ENCODE results near the gene ADARB2. TPM values are rescaled to one million over a fixed set of nuclear protein-coding genes. Genes with fewer than 3 reads are reported as not detected.
"Not testable (repeated sequence)": the region's sequence is repeated elsewhere in the genome, so short reads cannot be mapped to it uniquely, and the experiment has no call there.

The ADARB2 gene
- total RNA-seq, 1 donor from 2014 or later = under 0.01 TPM

DNA sequence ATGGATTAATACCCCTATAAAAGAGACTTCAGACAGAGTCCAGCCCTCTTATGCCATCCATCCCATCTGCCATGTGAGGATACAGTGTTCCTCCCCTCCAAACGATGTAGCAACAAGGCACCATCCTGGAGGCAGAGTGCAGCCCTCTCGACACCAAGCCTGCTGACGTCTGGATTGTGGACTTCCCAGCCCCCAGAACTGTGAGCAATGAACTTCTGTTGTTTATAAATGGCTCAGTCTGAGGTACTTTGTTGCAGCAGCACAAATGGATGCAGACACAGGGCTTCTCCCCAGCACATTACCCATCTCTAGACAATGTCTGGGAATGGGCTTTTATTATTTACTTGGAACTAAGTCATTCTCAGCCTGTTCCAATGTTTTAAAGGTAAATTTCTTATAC lies 485.6 kb downstream of the ADARB2 start:
- Histone ChIP-seq H3K4me3 (ENCODE audit: low read length in 3 of 3) (no peak overlapping the region), H3K4me1 (ENCODE audit: control insufficient read depth in 3 of 3, insufficient read depth in 3 of 3, low read length in 3 of 3) (no peaks in the 10 kb centered on the region), H3K36me3 (ENCODE audit: control insufficient read depth in 3 of 3, insufficient read depth in 3 of 3, low read length in 3 of 3) (no peaks in the 10 kb centered on the region), H3K9me3 (ENCODE audit: control insufficient read depth in 3 of 3, low read length in 3 of 3) (peaks cover 0 to 3% (median 0%) of the 10 kb centered on the region in 3 donors), H3K27me3 (ENCODE audit: control insufficient read depth in 3 of 3, insufficient read depth in 3 of 3, low read length in 3 of 3) (peaks cover 11 to 26% (median 19%) of the 10 kb centered on the region in 3 donors), H3K9ac (ENCODE audit: low read depth in 1 of 3, low read length in 3 of 3) (no peak overlapping the region), H3K27ac (ENCODE audit: low read depth, low read length) (no peak overlapping the region)

DNA sequence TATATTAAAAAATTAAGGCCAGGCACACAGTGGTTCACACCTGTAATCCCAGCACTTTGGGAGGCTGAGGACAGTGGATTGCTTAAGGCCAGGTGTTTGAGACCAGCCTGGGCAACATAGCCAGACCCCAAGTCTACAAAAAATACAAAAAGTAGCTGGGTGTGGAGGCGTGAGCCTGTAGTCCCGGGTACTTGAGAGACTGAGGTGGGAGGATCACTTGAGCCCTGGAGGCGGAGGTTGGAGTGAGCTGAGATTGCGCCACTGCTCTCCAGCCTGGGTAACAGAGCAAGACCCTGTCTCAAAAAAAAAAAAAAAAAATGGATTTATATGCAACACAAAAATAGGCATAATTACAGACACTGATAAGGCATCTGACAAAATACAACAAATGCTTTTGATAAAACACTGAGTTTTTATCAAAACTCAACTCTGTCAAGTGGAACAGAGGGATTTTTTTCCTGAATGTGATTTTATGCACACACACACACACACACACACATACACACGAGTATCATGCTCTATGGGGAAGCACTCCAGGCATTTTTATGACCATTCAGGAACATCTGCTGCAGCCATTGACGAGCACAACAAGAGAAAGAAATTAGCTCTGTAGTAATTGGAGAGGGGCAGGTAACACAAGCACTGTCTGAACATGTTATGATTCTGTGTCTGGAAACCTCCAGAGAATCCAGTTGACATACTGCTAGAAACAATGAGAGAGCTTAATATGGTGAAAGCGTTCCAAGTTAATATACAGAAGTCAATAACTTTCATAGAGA lies 488.0 kb downstream of the ADARB2 start:
- Histone ChIP-seq H3K9me3 (ENCODE audit: control insufficient read depth in 3 of 3, low read length in 3 of 3) (no peaks in the 10 kb centered on the region), H3K36me3 (ENCODE audit: control insufficient read depth in 3 of 3, insufficient read depth in 3 of 3, low read length in 3 of 3) (no peaks in the 10 kb centered on the region), H3K27me3 (ENCODE audit: control insufficient read depth in 3 of 3, insufficient read depth in 3 of 3, low read length in 3 of 3) (peaks cover 10 to 13% (median 11%) of the 10 kb centered on the region in 3 donors), H3K4me3 (ENCODE audit: low read length in 3 of 3) (no peak overlapping the region), H3K9ac (ENCODE audit: low read depth in 1 of 3, low read length in 3 of 3) (no peak overlapping the region), H3K27ac (ENCODE audit: low read depth, low read length) (no peak overlapping the region), H3K4me1 (ENCODE audit: control insufficient read depth in 3 of 3, insufficient read depth in 3 of 3, low read length in 3 of 3) (no peaks in the 10 kb centered on the region)

DNA sequence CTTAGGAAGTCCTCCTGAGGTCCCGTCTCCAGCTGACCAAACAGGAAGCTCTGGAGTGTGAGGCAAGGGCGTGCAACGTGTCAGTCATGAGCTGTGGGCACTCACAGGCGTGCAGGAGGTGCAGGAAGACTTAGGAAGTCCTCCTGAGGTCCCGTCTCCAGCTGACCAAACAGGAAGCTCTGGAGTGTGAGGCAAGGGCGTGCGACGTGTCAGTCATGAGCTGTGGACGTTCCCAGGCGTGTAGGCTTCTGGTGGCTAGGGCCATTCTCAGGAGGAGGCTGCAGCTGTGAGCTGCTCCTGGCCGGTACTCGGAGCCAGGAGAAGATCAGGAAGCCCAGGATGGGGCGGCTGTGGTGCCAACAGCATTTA lies 489.1 kb downstream of the ADARB2 start:
- not testable (repeated sequence) for H3K27ac ChIP-seq (ENCODE audit: low read depth, low read length); H3K9ac ChIP-seq (ENCODE audit: low read depth in 1 of 3, low read length in 3 of 3); H3K4me1 ChIP-seq (ENCODE audit: control insufficient read depth in 3 of 3, insufficient read depth in 3 of 3, low read length in 3 of 3); H3K9me3 ChIP-seq (ENCODE audit: control insufficient read depth in 3 of 3, low read length in 3 of 3); H3K4me3 ChIP-seq (ENCODE audit: low read length in 3 of 3); H3K36me3 ChIP-seq (ENCODE audit: control insufficient read depth in 3 of 3, insufficient read depth in 3 of 3, low read length in 3 of 3)
- peaks cover under 1 to 16% (median 11%) of the 10 kb centered on the region in 3 donors for H3K27me3 ChIP-seq (ENCODE audit: control insufficient read depth in 3 of 3, insufficient read depth in 3 of 3, low read length in 3 of 3)

DNA sequence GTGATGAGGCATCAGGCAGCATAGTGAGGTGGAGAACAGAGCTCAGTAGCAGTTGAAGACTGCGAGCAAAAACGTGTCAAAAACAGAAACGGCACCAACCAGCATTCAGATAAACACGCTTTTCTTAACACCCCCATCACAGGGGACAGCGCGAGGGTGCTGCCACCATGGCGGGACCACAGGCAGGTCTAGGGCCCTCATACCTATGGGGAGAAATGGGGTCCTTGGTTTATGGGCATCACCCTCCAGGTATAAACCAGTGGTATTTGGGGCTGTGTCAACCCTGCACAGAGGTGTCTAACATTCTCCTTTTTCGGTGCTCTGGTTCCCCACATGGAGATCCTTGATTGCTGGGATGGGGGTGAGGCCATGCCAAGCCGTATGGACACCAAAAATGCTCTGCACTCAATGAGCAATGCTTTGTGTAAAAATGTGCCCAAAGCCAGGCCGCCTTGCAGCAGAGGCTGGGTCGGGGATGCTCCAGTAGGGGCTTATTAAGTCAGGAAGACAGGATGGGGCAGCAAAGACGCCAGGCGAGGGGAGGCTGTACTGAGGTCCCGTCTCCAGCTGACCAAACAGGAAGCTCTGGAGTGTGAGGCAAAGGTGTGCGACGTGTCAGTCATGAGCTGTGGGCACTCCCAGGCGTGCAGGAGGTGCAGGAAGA lies 489.6 kb downstream of the ADARB2 start:
- H3K4me3 ChIP-seq (ENCODE audit: low read length in 3 of 3) = no peak overlapping the region
- no peak overlapping the region for H3K27ac ChIP-seq (ENCODE audit: low read depth, low read length)
- H3K27me3 ChIP-seq (ENCODE audit: control insufficient read depth in 3 of 3, insufficient read depth in 3 of 3, low read length in 3 of 3) = peaks cover 0 to 16% (median 11%) of the 10 kb centered on the region in 3 donors
- H3K9ac ChIP-seq (ENCODE audit: low read depth in 1 of 3, low read length in 3 of 3) = no peak overlapping the region
- H3K36me3 ChIP-seq (ENCODE audit: control insufficient read depth in 3 of 3, insufficient read depth in 3 of 3, low read length in 3 of 3) = no peaks in the 10 kb centered on the region
- no peaks in the 10 kb centered on the region for H3K9me3 ChIP-seq (ENCODE audit: control insufficient read depth in 3 of 3, low read length in 3 of 3)
- H3K4me1 ChIP-seq (ENCODE audit: control insufficient read depth in 3 of 3, insufficient read depth in 3 of 3, low read length in 3 of 3) = no peaks in the 10 kb centered on the region

DNA sequence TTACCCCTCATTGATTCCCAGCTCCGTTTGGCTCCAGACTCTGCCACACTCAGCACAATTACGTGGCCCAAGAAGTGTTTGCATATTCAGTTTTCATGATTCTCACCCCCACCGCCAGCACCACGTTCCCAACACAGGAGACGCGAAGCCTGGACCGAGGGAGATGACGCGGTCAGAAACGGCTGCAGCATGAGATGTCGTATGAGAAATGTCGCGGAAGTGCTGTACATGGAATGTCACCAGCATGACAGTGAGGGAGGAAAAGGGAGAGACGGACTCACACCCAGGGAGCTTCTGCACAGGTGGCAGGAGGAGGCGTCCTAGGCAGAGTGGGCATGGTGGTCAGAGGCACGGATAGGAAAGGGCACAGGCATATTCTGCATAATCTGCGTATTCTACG lies 492.8 kb downstream of the ADARB2 start:
- no peak overlapping the region for H3K27ac ChIP-seq (ENCODE audit: low read depth, low read length)
- H3K36me3 ChIP-seq (ENCODE audit: control insufficient read depth in 3 of 3, insufficient read depth in 3 of 3, low read length in 3 of 3) = no peaks in the 10 kb centered on the region
- no peaks in the 10 kb centered on the region for H3K9me3 ChIP-seq (ENCODE audit: control insufficient read depth in 3 of 3, low read length in 3 of 3)
- H3K27me3 ChIP-seq (ENCODE audit: control insufficient read depth in 3 of 3, insufficient read depth in 3 of 3, low read length in 3 of 3) = peaks cover 22 to 30% (median 29%) of the 10 kb centered on the region in 3 donors
- no peak overlapping the region for H3K4me3 ChIP-seq (ENCODE audit: low read length in 3 of 3)
- no peaks in the 10 kb centered on the region for H3K4me1 ChIP-seq (ENCODE audit: control insufficient read depth in 3 of 3, insufficient read depth in 3 of 3, low read length in 3 of 3)
- no peak overlapping the region for H3K9ac ChIP-seq (ENCODE audit: low read depth in 1 of 3, low read length in 3 of 3)

DNA sequence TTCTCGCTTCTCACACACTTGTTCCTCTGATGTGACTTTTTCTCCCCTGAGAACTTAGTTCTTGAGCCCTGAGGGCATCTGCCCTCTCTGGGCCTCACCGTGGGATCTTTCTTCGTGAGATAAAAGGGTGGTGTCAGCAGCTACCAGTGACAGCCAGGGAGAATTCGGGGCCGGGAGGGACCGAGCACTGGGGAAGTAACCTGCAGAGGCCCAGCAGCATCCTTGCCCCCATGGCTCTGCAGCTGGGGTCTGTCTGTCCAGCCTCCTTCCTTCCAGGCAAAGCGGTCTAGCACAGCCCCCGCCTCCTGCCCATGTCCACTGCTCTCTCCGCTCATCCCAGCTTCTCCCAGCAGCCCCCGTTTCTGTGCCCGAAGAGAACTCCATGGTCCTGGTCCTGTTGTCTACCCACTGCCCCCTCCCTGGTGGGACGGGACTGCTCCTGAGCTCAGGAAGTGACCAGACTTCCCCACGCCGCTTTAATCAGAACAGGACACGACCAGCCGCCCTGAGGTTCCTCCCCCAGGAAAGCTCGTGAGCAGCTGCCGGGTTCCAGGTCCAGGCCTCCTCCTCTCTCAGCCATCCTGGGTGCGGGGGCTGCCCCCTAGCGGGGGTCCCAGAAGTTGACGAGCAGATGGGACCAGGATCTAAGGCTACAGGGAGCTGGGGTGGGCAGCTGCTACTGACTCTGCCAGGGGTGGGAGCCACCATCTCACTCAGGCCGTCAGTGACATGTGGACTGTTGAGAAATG lies 493.7 kb downstream of the ADARB2 start:
- H3K9ac ChIP-seq (ENCODE audit: low read depth in 1 of 3, low read length in 3 of 3) = no peak overlapping the region
- H3K27ac ChIP-seq (ENCODE audit: low read depth, low read length) = no peak overlapping the region
- no peaks in the 10 kb centered on the region for H3K36me3 ChIP-seq (ENCODE audit: control insufficient read depth in 3 of 3, insufficient read depth in 3 of 3, low read length in 3 of 3)
- H3K4me3 ChIP-seq (ENCODE audit: low read length in 3 of 3) = no peak overlapping the region
- peaks cover 22 to 30% (median 24%) of the 10 kb centered on the region in 3 donors for H3K27me3 ChIP-seq (ENCODE audit: control insufficient read depth in 3 of 3, insufficient read depth in 3 of 3, low read length in 3 of 3)
- no peaks in the 10 kb centered on the region for H3K9me3 ChIP-seq (ENCODE audit: control insufficient read depth in 3 of 3, low read length in 3 of 3)
- H3K4me1 ChIP-seq (ENCODE audit: control insufficient read depth in 3 of 3, insufficient read depth in 3 of 3, low read length in 3 of 3) = no peaks in the 10 kb centered on the region

DNA sequence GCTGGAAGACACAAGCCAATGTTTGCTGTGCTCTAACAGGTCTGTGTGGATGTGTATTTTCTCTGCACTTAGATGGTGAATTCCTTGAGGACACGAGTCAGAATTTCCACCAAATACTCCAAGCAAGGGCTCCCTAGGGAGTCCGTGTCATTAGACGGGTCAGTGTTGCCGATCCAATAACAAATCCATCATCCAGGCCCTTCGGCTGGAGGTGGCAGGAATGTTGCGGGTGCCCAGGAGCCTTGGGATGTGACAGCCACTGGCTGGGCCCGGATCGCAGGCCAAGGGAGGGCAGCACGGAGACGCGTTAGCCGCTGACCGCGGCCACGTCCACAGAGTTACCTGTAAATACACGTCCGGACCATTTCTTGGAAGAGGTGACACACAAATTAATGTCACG lies 494.4 kb downstream of the ADARB2 start:
- no peaks in the 10 kb centered on the region for H3K4me1 ChIP-seq (ENCODE audit: control insufficient read depth in 3 of 3, insufficient read depth in 3 of 3, low read length in 3 of 3)
- no peaks in the 10 kb centered on the region for H3K36me3 ChIP-seq (ENCODE audit: control insufficient read depth in 3 of 3, insufficient read depth in 3 of 3, low read length in 3 of 3)
- H3K27me3 ChIP-seq (ENCODE audit: control insufficient read depth in 3 of 3, insufficient read depth in 3 of 3, low read length in 3 of 3) = peaks cover 20 to 29% (median 22%) of the 10 kb centered on the region in 3 donors
- no peak overlapping the region for H3K4me3 ChIP-seq (ENCODE audit: low read length in 3 of 3)
- no peaks in the 10 kb centered on the region for H3K9me3 ChIP-seq (ENCODE audit: control insufficient read depth in 3 of 3, low read length in 3 of 3)
- H3K9ac ChIP-seq (ENCODE audit: low read depth in 1 of 3, low read length in 3 of 3) = no peak overlapping the region
- H3K27ac ChIP-seq (ENCODE audit: low read depth, low read length) = no peak overlapping the region

DNA sequence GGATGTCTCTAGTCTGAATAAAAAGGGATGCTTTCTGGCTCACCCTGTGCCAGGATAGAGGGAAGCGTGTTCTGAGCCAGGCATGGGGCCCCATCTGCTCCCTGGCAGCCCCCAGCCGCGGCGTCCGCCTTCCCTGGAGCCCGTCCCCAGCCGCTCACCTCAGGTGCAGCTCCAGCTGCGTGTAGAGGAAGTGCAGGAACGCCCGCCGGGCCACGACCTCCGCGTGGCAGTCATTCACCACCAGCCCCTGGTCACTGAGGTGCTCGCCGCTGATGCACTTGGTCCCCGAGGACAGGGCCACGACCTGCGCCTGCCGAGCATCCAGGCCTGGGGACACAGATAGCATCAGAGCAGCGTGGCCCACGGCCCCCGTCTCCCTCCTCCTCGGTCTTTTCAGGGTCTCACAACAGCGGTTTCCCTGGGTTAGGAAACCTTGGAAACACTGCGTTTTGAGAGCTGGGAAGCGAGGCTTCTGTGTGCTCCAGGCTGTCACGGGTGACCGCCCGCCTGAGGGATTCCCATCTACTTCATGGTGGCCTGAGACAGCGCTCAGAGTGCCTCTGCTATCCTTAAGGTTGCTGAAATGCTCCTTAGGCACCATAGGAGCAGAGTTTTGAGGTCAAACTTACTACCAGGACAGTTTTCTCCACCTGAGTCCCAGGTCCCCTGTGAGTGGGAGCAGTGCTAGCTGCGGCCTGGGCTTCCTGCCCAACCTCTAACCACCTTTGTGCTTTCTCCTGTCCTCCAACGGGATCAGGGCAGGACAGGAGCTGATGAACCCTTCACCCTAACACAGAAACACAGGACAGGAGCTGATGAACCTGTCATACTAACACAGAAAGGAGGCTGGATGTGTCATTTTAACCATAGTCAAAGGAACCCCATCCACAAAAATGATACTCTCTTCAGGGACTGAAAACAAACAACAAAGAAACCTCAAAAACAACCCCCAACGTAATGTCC lies 495.1 kb downstream of the ADARB2 start:
- H3K9ac ChIP-seq (ENCODE audit: low read depth in 1 of 3, low read length in 3 of 3) = no peak overlapping the region

DNA sequence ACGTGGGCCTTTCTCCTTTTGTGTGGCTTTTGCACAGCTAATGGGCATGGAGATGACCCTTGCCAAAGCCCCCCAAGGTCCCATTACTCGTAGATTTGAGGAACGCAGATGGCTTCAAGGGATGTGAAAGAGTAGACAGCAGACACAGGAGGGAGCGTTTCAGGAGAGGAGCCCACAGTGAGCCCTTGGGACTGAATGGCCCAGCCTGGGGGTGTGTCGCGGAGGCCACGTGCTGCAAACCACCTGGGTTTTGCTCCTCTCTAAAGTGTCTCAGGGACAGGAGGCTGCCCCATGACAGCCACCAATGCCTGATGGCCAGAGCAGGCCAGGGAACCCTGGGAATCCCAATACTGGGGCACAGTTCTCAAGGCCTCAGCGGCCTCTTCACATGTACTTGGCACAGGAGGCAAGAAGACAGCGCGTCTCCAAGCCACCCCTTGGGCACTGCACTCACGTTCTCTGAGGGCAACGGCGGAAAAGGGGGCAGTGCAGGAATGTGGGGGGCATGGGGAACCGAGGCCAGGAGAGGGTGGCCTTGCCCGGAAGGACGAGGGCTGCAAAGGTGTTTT lies 495.9 kb downstream of the ADARB2 start:
- Histone ChIP-seq H3K4me3 (ENCODE audit: low read length in 3 of 3) (no peak overlapping the region), H3K9me3 (ENCODE audit: control insufficient read depth in 3 of 3, low read length in 3 of 3) (no peaks in the 10 kb centered on the region), H3K9ac (ENCODE audit: low read depth in 1 of 3, low read length in 3 of 3) (no peak overlapping the region), H3K27ac (ENCODE audit: low read depth, low read length) (no peak overlapping the region), H3K4me1 (ENCODE audit: control insufficient read depth in 3 of 3, insufficient read depth in 3 of 3, low read length in 3 of 3) (no peaks in the 10 kb centered on the region), H3K36me3 (ENCODE audit: control insufficient read depth in 3 of 3, insufficient read depth in 3 of 3, low read length in 3 of 3) (no peaks in the 10 kb centered on the region), H3K27me3 (ENCODE audit: control insufficient read depth in 3 of 3, insufficient read depth in 3 of 3, low read length in 3 of 3) (peaks cover 18 to 22% (median 22%) of the 10 kb centered on the region in 3 donors)

More for the DNA sequence above, 495.1 kb downstream of the ADARB2 start:
- H3K9me3 ChIP-seq (ENCODE audit: control insufficient read depth in 3 of 3, low read length in 3 of 3) = no peaks in the 10 kb centered on the region
- H3K27ac ChIP-seq (ENCODE audit: low read depth, low read length) = no peak overlapping the region
- H3K4me3 ChIP-seq (ENCODE audit: low read length in 3 of 3) = no peak overlapping the region
- H3K36me3 ChIP-seq (ENCODE audit: control insufficient read depth in 3 of 3, insufficient read depth in 3 of 3, low read length in 3 of 3) = no peaks in the 10 kb centered on the region
- H3K4me1 ChIP-seq (ENCODE audit: control insufficient read depth in 3 of 3, insufficient read depth in 3 of 3, low read length in 3 of 3) = no peaks in the 10 kb centered on the region
- peaks cover 18 to 22% (median 22%) of the 10 kb centered on the region in 3 donors for H3K27me3 ChIP-seq (ENCODE audit: control insufficient read depth in 3 of 3, insufficient read depth in 3 of 3, low read length in 3 of 3)

Measured in skeletal muscle tissue (tissue), 4 donors.